Measurements from ENCODE around the gene CD14. TPM values are rescaled to one million over a fixed set of nuclear protein-coding genes. Genes with fewer than 3 reads are reported as not detected.

CD14 gene
- total RNA-seq (10 to 100 TPM; 23.7 to 41.1 TPM), polyA plus RNA-seq (ENCODE audit: insufficient read depth, low read depth, low replicate concordance) (40.5 TPM)
- long read RNA-seq, donor 1, transcript CD14-201 (2 exons, 1,886 nt), result major isoform, 9 of 10 reads
- long read RNA-seq, donor 1, partial matches to known transcripts, result 0 of 10 reads
- long read RNA-seq, donor 1, other reads (novel, unspliced or antisense), result 0 of 10 reads
- long read RNA-seq, donor 2, transcript CD14-201 (2 exons, 1,886 nt), result major isoform, 5 of 6 reads
- long read RNA-seq, donor 2, partial matches to known transcripts, result 0 of 6 reads
- long read RNA-seq, donor 2, other reads (novel, unspliced or antisense), result 0 of 6 reads

- WGBS, 2 donors, result 12 to 20% methylated on average over 16 of the region's 16 CpGs
- no peaks in the 10 kb centered on the region for H3K9me3 ChIP-seq
- TF ChIP-seq POLR2A (IDR thresholded peaks at IDR 0.05), result no peak
- TF ChIP-seq CTCF (IDR thresholded peaks at IDR 0.05), result no peak
Measured at GRCh38 chr5:140633021-140633471, at the start of gene CD14. Gene CD14 (minus strand): TSS chr5:140633175. CDS start chr5:140633071, 104 bp downstream.

GRCh38 chr5:140678993-140679392 is 46.0 kb upstream of the CD14 start:
- no peak for DNase-seq
- Histone ChIP-seq H3K4me3 (no peak overlapping the region), H3K9me3 (no peaks in the 10 kb centered on the region), H3K4me1 (no peaks in the 10 kb centered on the region), H3K27me3 (no peaks in the 10 kb centered on the region), H3K27ac (no peak overlapping the region), H3K36me3 (ENCODE audit: low read depth, missing control alignments) (no peaks in the 10 kb centered on the region)
- intact Hi-C loops (cut with DNase I; ENCODE audit: low total_unique reads), result no loop called here
- no peak for TF ChIP-seq POLR2A (IDR thresholded peaks at IDR 0.05)
- no peak for TF ChIP-seq CTCF (IDR thresholded peaks at IDR 0.05)
- WGBS, 2 donors, result 96 to 98% methylated on average over 7 of the region's 7 CpGs

More at GRCh38 chr5:140633021-140633471, at the start of gene CD14:
- H3K27me3 ChIP-seq, result no peaks in the 10 kb centered on the region
- peak within 1 kb of the TSS; percentile 46 to 62 for H3K4me3 ChIP-seq
- intact Hi-C loops (cut with DNase I; ENCODE audit: low total_unique reads), result loop anchor here (10.0 kb wide), 1 partner anchor 88 kb away; the partner anchor contains the start of gene EIF4EBP3
- peak within 1 kb of the TSS; percentile 56 to 87 for H3K27ac ChIP-seq
- no peaks in the 10 kb centered on the region for H3K36me3 ChIP-seq (ENCODE audit: low read depth, missing control alignments)
- H3K4me1 ChIP-seq, result peaks cover 5% of the 10 kb centered on the region
- DNase-seq, result peak; percentile 67

GRCh38 chr5:140677947-140678346 is 45.0 kb upstream of the CD14 start:
- intact Hi-C loops (cut with DNase I; ENCODE audit: low total_unique reads), result no loop called here
- DNase-seq, result no peak
- Histone ChIP-seq H3K27me3 (no peaks in the 10 kb centered on the region), H3K27ac (no peak overlapping the region), H3K4me1 (no peaks in the 10 kb centered on the region), H3K9me3 (no peaks in the 10 kb centered on the region), H3K36me3 (ENCODE audit: low read depth, missing control alignments) (no peaks in the 10 kb centered on the region), H3K4me3 (no peak overlapping the region)
- 87 to 94% methylated on average over 3 of the region's 3 CpGs for WGBS, 2 donors
- no peak for TF ChIP-seq POLR2A (IDR thresholded peaks at IDR 0.05)
- no peak for TF ChIP-seq CTCF (IDR thresholded peaks at IDR 0.05)

GRCh38 chr5:140674629-140675028 is 41.7 kb upstream of the CD14 start:
- Histone ChIP-seq H3K27me3 (no peaks in the 10 kb centered on the region), H3K27ac (no peak overlapping the region), H3K4me3 (no peak overlapping the region), H3K4me1 (no peaks in the 10 kb centered on the region), H3K36me3 (ENCODE audit: low read depth, missing control alignments) (no peaks in the 10 kb centered on the region), H3K9me3 (no peaks in the 10 kb centered on the region)
- DNase-seq, result no peak
- TF ChIP-seq POLR2A (IDR thresholded peaks at IDR 0.05) (no peak), CTCF (IDR thresholded peaks at IDR 0.05) (no peak)
- intact Hi-C loops (cut with DNase I; ENCODE audit: low total_unique reads), result no loop called here
- WGBS, 2 donors, result 92 to 93% methylated on average over 4 of the region's 4 CpGs

GRCh38 chr5:140674211-140674610 is 41.2 kb upstream of the CD14 start:
- Histone ChIP-seq H3K27me3 (no peaks in the 10 kb centered on the region), H3K36me3 (ENCODE audit: low read depth, missing control alignments) (no peaks in the 10 kb centered on the region), H3K9me3 (no peaks in the 10 kb centered on the region), H3K4me3 (peak overlapping the region in 1 of 2 donors; percentile 38), H3K4me1 (no peaks in the 10 kb centered on the region), H3K27ac (no peak overlapping the region)
- TF ChIP-seq POLR2A (IDR thresholded peaks at IDR 0.05) (no peak), CTCF (IDR thresholded peaks at IDR 0.05) (no peak)
- intact Hi-C loops (cut with DNase I; ENCODE audit: low total_unique reads), result no loop called here
- DNase-seq, result no peak
- 78 to 80% methylated on average over 2 of the region's 2 CpGs for WGBS, 2 donors
